A375 (cell line): Measurements from ENCODE around the gene ALG3. TPM values are rescaled to one million over a fixed set of nuclear protein-coding genes. Genes with fewer than 3 reads are reported as not detected.

Experiments used
- small RNA-seq: library from RNA; depleted of rRNA; stranded (forward); fragments of <200 nt; gene quantifications from one replicate; pipeline ENCODE3, GENCODE V24; 2014
- total RNA-seq: library from RNA; depleted of rRNA; stranded (reverse); fragments of >200 nt; shearing (Covaris generic); gene quantifications from 2 replicates; pipeline ENCODE4 v1.2.3, GENCODE V29; 2014; rRNA removed

Gene ALG3
- total RNA-seq: 34.3 and 51.6 TPM in 2 replicates

GRCh38 chr3:184248454-184249411, at the start of gene ALG3:
Gene ALG3, minus strand, starts transcription at chr3:184248962. Its CDS starts 22 bp downstream, at chr3:184248940.

GRCh38 chr3:184275961-184276910, 27.5 kb upstream of the ALG3 start, which contains the start of gene ECE2:
Gene ECE2, plus strand, starts transcription at chr3:184276022. Its CDS starts 132 bp downstream, at chr3:184276154.

GRCh38 chr3:184261270-184261853, 12.6 kb upstream of the ALG3 start, which contains the start of gene CAMK2N2:
Gene CAMK2N2, minus strand, starts transcription at chr3:184261553. Its CDS starts 268 bp downstream, at chr3:184261285.

GRCh38 chr3:184249412-184250166, 827 bp upstream of the ALG3 start, which contains the start of gene EEF1AKMT4:
Gene EEF1AKMT4, plus strand, starts transcription at chr3:184249672. Its CDS starts 23 bp downstream, at chr3:184249695.

GRCh38 chr3:184229394-184230080, 19.2 kb downstream of the ALG3 start, which contains the start of gene VWA5B2:
Gene VWA5B2, plus strand, starts transcription at chr3:184229585. Its CDS starts 944 bp downstream, at chr3:184230529.

Small RNA genes within 50 kb of the gene (small RNA-seq; reads per million reads assigned to genes)
- not detected for gene MIR1224

Other genes starting within 250 kb of the ALG3 start
- gene ABCC5, start 231.1 kb downstream of the ALG3 start, total RNA-seq: 8.3 and 9.0 TPM in 2 replicates
- gene HTR3D, start 217.2 kb downstream of the ALG3 start, total RNA-seq: not detected in 2 replicates
- not detected in 2 replicates for gene HTR3C, start 195.9 kb downstream of the ALG3 start, total RNA-seq
- gene HTR3E, start 151.9 kb downstream of the ALG3 start, total RNA-seq: not detected in 2 replicates
- 43.3 and 58.9 TPM in 2 replicates for gene EIF2B5, start 113.6 kb downstream of the ALG3 start, total RNA-seq
- 25.2 and 31.6 TPM in 2 replicates for gene DVL3, start 93.6 kb downstream of the ALG3 start, total RNA-seq
- 243 and 275 TPM in 2 replicates for gene AP2M1, start 74.1 kb downstream of the ALG3 start, total RNA-seq
- gene ABCF3, start 62.8 kb downstream of the ALG3 start, total RNA-seq: 25.7 and 26.3 TPM in 2 replicates
- 0.15 TPM in 1 of 2 replicates, not detected in the other for gene VWA5B2, start 19.4 kb downstream of the ALG3 start, total RNA-seq
- gene EEF1AKMT4, start 710 bp upstream of the ALG3 start, total RNA-seq: 5.9 TPM in 2 replicates
- 0.23 and 0.40 TPM in 2 replicates for gene CAMK2N2, start 12.6 kb upstream of the ALG3 start, total RNA-seq
- not detected in 2 replicates for gene ECE2, start 27.1 kb upstream of the ALG3 start, total RNA-seq
- 248 and 283 TPM in 2 replicates for gene PSMD2, start 50.3 kb upstream of the ALG3 start, total RNA-seq
- 320 and 331 TPM in 2 replicates for gene EIF4G1, start 65.6 kb upstream of the ALG3 start, total RNA-seq
- 17.6 and 17.9 TPM in 2 replicates for gene FAM131A, start 88.6 kb upstream of the ALG3 start, total RNA-seq
- gene CLCN2, start 112.6 kb upstream of the ALG3 start, total RNA-seq: 14.2 and 16.4 TPM in 2 replicates
- gene POLR2H, start 112.7 kb upstream of the ALG3 start, total RNA-seq: 116 and 132 TPM in 2 replicates
- gene THPO, start 129.2 kb upstream of the ALG3 start, total RNA-seq: not detected in 2 replicates
- 0.11 TPM in 1 of 2 replicates, not detected in the other for gene CHRD, start 131.1 kb upstream of the ALG3 start, total RNA-seq